HG03571 (cell line): ENCODE results near the gene OR5M11.
"Not testable (repeated sequence)": the region's sequence is repeated elsewhere in the genome, so short reads cannot be mapped to it uniquely, and the experiment has no call there.

ENCODE experiments used
- ATAC-seq: cut with Tn5 transposase; IDR thresholded peaks from one replicate; pipeline ENCODE4 v1.9.1; 2021; ENCODE audit not compliant: unreplicated experiment

OR5M11 gene

GRCh38 chr11:56543157-56543556, at the start of gene OR5M11:
Gene OR5M11, minus strand, starts transcription at chr11:56543257. Its CDS starts 0 bp downstream, at chr11:56543257.
- ATAC-seq, result no peak

GRCh38 chr11:56592088-56592717, 49.1 kb upstream of the OR5M11 start:
- not testable (repeated sequence) for ATAC-seq

- ATAC-seq, result no peak
Observed at GRCh38 chr11:56577621-56578020, 34.6 kb upstream of the OR5M11 start, which contains the start of gene OR5M10. Gene OR5M10, minus strand, starts transcription at chr11:56577721. Its CDS starts 0 bp downstream, at chr11:56577721.

- ATAC-seq, result no peak
Observed at GRCh38 chr11:56558574-56558973, 15.5 kb upstream of the OR5M11 start.

GRCh38 chr11:56554691-56555090, 11.6 kb upstream of the OR5M11 start:
- ATAC-seq, result not testable (repeated sequence)

GRCh38 chr11:56545531-56545930, 2.5 kb upstream of the OR5M11 start:
- ATAC-seq, result no peak

- no peak for ATAC-seq
Observed at GRCh38 chr11:56543739-56544138, 682 bp upstream of the OR5M11 start.

- ATAC-seq, result no peak
Observed at GRCh38 chr11:56533054-56533740, 9.9 kb downstream of the OR5M11 start.

GRCh38 chr11:56531856-56532255, 11.2 kb downstream of the OR5M11 start:
- ATAC-seq, result no peak

GRCh38 chr11:56522008-56522407, 21.0 kb downstream of the OR5M11 start:
- ATAC-seq, result no peak

- no peak for ATAC-seq
Observed at GRCh38 chr11:56513280-56513679, 29.8 kb downstream of the OR5M11 start.

GRCh38 chr11:56509439-56509838, 33.6 kb downstream of the OR5M11 start:
- ATAC-seq, result no peak

GRCh38 chr11:56497010-56497409, 46.0 kb downstream of the OR5M11 start:
- ATAC-seq, result no peak

GRCh38 chr11:56495117-56495516, 47.9 kb downstream of the OR5M11 start:
- ATAC-seq, result no peak
